HFF-Myc (cell line): ENCODE results near the gene KRTDAP.

Experiments used
- DNase-seq: peaks from one replicate; pipeline ENCODE4 v3.0.0-alpha.2; 2011; ENCODE audit warnings: low read depth; ENCODE audit errors: extremely low read depth
- H3K4me3 ChIP-seq: replicated peaks from 2 replicates; pipeline ENCODE4 v1.5.1; 2011; ENCODE audit warnings: low read depth, mild to moderate bottlenecking, control low read depth, low read length
- TF ChIP-seq, protein P1 (sequence below): IDR thresholded peaks from 2 replicates; pipeline ENCODE4 v1.5.1; 2012; ENCODE audit warnings: mild to moderate bottlenecking, low read depth, low read length, control low read depth; ENCODE audit errors: missing control alignments

Gene KRTDAP

DNA sequence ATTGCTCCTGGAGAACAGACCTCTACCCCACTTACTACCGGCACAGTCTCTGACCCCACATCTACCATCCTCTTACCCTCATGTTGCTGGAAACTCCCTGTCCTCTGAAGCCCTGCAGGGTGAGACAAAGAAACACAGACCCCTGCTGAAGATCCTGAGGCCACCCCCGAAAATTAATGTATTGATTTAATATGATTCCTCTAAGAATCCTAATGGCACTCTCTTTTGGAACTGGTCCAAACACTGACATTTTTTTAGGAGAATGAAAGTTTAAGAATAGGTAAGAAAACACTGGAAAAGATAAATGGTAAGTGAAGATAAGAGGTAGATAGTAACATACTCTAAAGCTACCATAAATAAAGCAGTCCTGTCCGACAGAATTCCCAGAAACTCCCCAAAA is 17.9 kb upstream of the KRTDAP start:
- TF ChIP-seq, protein P1, sequence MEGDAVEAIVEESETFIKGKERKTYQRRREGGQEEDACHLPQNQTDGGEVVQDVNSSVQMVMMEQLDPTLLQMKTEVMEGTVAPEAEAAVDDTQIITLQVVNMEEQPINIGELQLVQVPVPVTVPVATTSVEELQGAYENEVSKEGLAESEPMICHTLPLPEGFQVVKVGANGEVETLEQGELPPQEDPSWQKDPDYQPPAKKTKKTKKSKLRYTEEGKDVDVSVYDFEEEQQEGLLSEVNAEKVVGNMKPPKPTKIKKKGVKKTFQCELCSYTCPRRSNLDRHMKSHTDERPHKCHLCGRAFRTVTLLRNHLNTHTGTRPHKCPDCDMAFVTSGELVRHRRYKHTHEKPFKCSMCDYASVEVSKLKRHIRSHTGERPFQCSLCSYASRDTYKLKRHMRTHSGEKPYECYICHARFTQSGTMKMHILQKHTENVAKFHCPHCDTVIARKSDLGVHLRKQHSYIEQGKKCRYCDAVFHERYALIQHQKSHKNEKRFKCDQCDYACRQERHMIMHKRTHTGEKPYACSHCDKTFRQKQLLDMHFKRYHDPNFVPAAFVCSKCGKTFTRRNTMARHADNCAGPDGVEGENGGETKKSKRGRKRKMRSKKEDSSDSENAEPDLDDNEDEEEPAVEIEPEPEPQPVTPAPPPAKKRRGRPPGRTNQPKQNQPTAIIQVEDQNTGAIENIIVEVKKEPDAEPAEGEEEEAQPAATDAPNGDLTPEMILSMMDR = no peak
- H3K4me3 ChIP-seq = no peak overlapping the region
- DNase-seq = no peak

DNA sequence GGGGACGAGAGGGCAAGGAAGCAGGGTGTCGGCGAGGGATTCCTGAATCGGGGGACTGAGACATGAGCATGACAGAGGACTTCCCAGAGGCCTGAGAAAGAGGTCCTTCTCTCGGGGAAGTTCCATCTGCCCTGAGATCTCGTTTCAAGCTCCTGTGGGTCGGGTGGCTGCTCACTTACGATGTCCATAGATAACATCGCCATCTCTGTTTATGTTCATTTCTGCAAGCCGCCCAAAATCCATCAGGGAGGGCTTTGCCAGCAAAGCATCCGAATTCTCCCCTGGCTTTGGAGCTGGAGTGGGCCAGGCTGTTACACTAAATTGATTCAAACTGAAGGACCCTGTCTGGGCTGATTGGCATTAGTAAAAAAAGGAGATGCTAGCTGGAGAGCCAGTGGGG is 17.3 kb upstream of the KRTDAP start:
- DNase-seq = no peak
- TF ChIP-seq, protein P1 = no peak
- H3K4me3 ChIP-seq = no peak overlapping the region

DNA sequence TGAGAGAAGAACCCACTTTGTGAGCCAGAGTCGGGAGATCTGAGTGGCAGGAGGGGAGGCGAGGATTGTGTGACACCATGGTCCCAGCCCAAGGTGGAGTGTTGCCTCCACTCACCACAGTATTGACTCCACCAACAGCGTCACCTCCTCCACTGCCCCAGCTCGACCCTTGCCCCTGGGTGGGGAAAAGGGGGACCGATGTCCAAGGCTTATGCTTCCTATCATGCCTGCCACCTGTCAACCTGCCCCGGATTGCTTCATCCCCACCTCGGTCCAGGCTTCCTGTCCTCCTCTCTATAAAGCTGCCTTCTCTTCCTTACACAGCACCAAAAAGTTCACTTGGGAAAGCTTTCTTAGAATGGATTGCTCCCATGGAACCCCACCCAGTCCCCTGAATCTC is 15.7 kb upstream of the KRTDAP start:
- no peak for DNase-seq
- TF ChIP-seq, protein P1 = no peak
- no peak overlapping the region for H3K4me3 ChIP-seq

DNA sequence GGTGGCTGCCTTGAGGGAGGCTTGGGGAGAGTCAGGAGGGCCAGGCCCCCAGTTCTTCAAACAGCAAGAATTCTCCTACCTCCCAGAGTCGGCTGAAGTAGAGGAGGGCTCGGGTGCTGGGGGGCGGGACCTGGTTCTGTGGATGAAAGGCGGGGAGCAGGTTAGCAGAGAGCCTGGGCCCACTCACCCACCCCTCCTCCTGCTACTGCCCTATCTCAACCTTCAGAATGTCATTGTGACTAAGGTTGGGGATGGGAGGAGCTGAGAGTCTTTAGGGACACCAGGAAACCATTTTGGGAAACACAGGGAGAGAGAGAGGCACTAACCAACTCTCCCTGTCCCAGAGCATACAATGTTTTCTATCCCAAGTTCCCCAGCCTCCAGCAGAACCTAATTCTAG is 12.5 kb upstream of the KRTDAP start:
- H3K4me3 ChIP-seq = no peak overlapping the region
- TF ChIP-seq, protein P1 = no peak
- DNase-seq = no peak

DNA sequence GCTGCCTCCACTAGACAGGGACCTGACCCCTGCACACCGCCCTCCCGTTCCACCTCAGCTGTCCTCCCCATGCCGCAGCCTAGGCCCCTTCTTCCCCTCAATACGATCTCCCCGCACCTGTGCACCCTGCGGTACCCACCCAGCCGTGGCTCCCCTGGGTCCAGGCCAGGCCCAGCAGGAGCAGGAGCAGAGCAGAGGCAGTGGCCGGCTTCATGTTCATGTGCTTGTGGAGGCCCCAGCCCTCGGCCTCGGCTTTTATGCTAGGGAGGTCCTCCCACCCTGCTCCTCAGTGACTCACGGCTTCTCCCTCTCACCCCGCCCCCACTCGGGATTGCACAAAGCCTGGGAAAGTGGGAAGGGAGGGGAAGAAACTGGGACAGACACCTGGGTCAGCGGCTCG is 11.4 kb upstream of the KRTDAP start:
- DNase-seq = no peak
- TF ChIP-seq, protein P1 = no peak
- no peak overlapping the region for H3K4me3 ChIP-seq

DNA sequence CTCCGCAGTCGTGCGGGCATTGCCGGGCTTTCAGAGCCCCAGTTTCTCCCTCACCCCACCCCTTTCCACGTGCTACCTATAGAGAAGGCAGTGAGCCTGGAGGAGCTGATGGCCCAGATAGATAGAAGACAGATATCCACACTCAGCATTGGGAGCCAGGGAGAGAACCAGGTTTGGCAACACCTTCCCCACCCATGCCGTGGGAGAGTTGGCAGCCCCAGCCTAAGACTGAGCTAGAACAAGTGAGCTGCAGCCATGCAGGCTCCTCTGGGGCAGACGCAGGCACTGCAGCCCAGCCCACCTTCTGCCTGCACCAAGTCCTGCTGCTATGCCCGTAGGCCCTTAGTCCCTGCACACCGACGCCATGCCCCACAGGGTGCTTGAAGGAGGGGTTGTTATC is 10.3 kb upstream of the KRTDAP start:
- H3K4me3 ChIP-seq = no peak overlapping the region
- TF ChIP-seq, protein P1 = no peak
- no peak for DNase-seq

DNA sequence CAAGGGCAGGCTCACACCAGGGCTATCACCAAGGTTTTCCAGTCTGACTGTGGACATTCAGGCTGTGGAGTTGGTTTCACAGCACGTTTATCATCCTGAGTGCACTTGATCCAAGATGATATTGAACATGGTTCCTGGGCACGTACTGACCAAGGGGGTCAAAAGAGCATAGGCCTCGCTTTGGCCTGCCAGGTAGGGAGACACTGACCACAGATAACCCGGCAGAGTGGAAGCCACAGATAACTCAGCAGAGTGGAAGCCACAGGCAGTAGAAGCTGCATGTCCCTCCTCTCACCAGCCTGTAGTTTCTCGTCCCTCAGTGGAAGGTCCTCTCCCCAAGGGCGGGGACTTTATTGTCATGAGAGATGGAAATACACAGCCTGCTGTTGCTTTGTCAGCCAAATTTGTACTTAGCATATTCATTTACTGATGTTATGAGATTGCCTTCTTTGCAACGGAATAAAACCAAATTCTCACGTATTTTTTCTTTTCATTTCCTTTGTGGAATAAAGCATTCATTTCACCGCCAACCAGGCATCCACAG is 8.8 kb upstream of the KRTDAP start:
- no peak for DNase-seq
- TF ChIP-seq, protein P1 = no peak
- H3K4me3 ChIP-seq = no peak overlapping the region
